VCaP (cell line): ENCODE measurements around the gene C3orf85.

ENCODE experiments used
- H3K27ac ChIP-seq: fragments of 450-650 bp; 2 replicates; pipeline ENCODE4 v1.5.1; 2017
- TF ChIP-seq, protein P1 (sequence below): fragments of 450-650 bp; conservative IDR thresholded peaks from 2 replicates; pipeline ENCODE4 v1.5.1; 2017; ENCODE audit warnings: mild to moderate bottlenecking, moderate library complexity

The C3orf85 gene, protein sequence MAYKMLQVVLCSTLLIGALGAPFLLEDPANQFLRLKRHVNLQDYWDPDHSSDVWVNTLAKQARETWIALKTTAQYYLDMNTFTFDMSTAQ

DNA sequence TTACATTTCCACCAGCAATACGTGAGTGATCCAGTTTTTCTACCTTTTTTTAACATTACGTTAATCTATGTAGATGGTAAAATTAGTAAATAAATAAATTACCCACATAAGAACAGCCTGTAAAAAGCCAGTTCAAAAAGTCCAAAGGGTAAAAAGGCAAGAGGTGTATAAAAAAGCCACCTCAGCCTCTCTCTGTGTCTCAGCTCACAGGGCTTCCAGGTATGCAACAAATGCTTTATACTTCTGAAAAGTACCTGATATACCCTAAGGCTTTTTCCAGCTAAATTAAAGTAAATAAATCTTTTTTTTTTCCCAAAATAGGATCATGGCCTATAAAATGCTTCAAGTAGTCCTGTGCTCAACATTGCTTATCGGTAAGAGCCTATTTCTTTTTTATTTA, at the start of gene C3orf85:
TSS of gene C3orf85 (plus strand) at position 197 of the 400 bp plus-strand sequence. CDS start at position 326, 129 bp downstream.
- TF ChIP-seq, protein P1, sequence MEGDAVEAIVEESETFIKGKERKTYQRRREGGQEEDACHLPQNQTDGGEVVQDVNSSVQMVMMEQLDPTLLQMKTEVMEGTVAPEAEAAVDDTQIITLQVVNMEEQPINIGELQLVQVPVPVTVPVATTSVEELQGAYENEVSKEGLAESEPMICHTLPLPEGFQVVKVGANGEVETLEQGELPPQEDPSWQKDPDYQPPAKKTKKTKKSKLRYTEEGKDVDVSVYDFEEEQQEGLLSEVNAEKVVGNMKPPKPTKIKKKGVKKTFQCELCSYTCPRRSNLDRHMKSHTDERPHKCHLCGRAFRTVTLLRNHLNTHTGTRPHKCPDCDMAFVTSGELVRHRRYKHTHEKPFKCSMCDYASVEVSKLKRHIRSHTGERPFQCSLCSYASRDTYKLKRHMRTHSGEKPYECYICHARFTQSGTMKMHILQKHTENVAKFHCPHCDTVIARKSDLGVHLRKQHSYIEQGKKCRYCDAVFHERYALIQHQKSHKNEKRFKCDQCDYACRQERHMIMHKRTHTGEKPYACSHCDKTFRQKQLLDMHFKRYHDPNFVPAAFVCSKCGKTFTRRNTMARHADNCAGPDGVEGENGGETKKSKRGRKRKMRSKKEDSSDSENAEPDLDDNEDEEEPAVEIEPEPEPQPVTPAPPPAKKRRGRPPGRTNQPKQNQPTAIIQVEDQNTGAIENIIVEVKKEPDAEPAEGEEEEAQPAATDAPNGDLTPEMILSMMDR, result no peak

DNA sequence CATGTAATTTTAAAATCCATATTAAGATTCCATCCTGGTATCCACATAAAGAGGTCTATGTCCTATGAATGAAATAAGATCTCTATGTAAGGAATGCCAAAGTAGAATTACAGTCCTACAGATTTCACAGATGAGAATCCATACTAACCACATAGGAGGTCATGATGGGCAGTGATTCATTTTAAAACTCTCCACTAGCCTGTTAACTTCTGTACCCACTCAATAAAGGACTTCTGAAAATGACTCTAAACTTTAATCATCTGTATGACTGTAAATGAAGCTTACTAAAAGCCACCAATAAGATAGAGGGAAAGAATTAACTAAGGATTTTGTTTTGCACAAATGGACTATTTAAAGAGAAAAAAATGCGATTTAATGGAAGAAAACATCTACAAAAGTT, 47.3 kb upstream of the C3orf85 start:
- no peak overlapping the region for H3K27ac ChIP-seq
- TF ChIP-seq, protein P1, result no peak

More for the DNA sequence above, at the start of gene C3orf85:
- H3K27ac ChIP-seq, result no peak within 1 kb of the TSS

DNA sequence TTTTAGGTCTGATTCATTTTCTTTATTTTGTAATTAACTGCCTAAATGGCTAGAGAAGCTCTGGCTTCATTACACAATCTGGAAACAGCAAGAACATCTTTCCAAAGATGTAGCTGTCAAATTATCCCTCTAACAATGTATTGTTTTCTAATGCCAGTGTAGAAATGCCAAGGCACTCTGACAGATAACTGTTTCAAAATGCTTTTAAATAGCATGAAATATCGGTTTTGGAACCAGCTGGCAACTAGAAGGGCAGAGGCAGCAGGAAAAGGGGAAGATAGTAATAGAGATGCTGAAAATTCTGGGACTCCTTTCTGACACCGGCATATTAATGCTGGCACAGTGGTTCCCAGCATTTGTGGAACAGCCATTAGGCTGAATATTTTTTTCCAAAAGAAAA, 44.7 kb upstream of the C3orf85 start:
- no peak overlapping the region for H3K27ac ChIP-seq
- TF ChIP-seq, protein P1, result no peak

DNA sequence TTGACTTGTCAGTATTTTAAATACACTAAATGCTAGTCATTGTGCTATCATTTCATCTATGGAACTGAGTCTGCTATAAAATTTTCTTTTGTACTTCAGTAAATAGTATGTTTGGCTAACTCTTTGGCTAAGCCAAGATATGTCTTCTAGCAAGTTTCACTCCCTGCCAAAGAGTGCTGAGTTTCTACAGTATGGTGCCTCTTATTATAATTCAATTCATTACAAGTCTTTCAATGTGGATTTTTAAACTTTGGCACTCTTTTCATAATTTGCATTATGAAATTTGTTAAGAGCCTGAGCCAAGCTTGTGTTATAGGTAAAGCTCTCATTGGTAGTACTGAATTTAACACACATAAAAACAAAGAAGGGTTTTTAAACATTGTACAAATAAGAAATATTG, 43.0 kb upstream of the C3orf85 start:
- H3K27ac ChIP-seq, result peak overlapping the region; percentile 62
- TF ChIP-seq, protein P1, result no peak

DNA sequence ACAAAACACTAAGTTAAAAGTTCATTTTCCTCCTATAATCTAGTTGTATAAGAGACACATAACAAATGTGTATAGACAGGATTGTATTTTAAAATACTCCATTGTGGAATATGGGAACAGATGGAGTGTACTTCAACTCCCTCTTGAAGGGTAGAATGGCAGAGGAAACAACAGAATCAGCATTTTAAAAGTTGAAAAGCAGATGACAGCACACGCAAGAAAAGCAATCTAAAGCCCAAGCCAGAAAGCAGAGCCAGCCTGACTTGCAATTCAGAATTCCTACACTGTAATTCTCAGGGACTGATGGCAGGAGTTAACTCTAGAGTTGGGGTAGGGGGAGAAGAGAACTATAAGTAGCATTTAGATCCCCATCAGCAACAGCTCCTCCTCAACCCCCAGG, 41.4 kb upstream of the C3orf85 start:
- no peak overlapping the region for H3K27ac ChIP-seq
- TF ChIP-seq, protein P1, result no peak

DNA sequence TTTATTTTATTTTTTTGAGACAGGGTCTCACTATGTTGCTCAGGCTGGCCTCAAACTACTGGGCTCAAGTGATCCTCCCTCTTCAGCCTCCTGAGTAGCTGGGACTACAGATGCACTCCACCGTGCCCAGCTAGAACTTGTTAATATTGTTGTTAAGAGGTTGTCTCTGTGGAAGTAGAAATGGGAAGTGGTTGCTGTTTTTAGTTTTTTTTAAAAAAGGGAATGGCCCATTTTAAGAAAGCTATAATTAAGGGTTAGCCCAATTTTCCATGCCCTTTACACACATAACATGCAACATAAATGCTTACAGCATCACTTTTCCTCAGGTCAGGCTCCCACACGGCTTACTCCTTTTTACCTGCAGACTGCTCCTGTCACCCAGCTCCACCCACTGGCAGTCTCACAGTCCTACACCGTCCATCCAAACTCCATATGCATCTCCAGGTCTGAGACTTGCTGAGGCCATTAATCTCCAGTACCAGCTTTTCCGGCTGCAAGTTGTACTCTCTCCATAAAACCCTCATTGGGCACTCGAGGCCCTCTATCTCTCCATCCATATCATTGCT, 38.4 kb upstream of the C3orf85 start:
- TF ChIP-seq, protein P1, result peak; percentile 71
- no peak overlapping the region for H3K27ac ChIP-seq

DNA sequence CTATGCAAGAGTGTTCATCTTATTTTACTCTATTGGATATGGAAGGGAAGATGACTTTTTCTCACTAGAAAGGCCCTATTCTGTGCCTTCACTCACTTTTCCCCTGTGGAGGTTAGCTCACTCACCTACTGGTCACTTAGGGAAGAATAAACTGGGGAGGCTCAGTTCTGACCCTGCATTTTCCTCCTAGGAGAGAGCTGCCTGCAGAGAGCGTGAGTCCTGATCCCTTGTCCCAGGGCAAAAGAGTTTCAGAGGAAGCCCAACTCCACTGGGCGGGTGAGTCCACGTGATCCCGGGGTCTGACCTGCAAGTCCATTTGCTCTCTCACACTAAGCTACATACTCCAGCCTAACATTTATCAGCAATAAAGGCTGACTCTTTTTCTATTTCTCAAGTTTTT, 26.9 kb upstream of the C3orf85 start:
- H3K27ac ChIP-seq, result no peak overlapping the region
- TF ChIP-seq, protein P1, result no peak
